Activated CD4-positive, alpha-beta T cell treated with anti-CD3 and anti-CD28 coated beads, Interleukin-2, amount 50 U/mL, for 1 hour (primary cell): ENCODE measurements around the gene PRKCA.

Experiments used
- DNase-seq: peaks from one replicate; pipeline ENCODE4 v3.0.0-alpha.2; 2020

PRKCA gene

GRCh38 chr17:66417300-66417719 lies 114.9 kb downstream of the PRKCA start:
- no peak for DNase-seq

GRCh38 chr17:66420961-66421371 lies 118.6 kb downstream of the PRKCA start:
- DNase-seq, result no peak

GRCh38 chr17:66422186-66422585 lies 119.8 kb downstream of the PRKCA start:
- DNase-seq, result no peak

- DNase-seq, result no peak
These were observed 120.9 kb downstream of the PRKCA start for GRCh38 chr17:66423056-66423955.

GRCh38 chr17:66425756-66426396 lies 123.5 kb downstream of the PRKCA start:
- no peak for DNase-seq

- DNase-seq, result peak; percentile 22
These were observed 124.1 kb downstream of the PRKCA start for GRCh38 chr17:66426397-66427033.

GRCh38 chr17:66427134-66427533 lies 124.7 kb downstream of the PRKCA start:
- DNase-seq, result no peak

GRCh38 chr17:66429680-66430079 lies 127.3 kb downstream of the PRKCA start:
- no peak for DNase-seq

- DNase-seq, result no peak
These were observed 128.7 kb downstream of the PRKCA start for GRCh38 chr17:66430846-66431795.

- DNase-seq, result no peak
These were observed 129.5 kb downstream of the PRKCA start for GRCh38 chr17:66431910-66432309.

- no peak for DNase-seq
These were observed 130.1 kb downstream of the PRKCA start for GRCh38 chr17:66432411-66432957.

GRCh38 chr17:66432996-66433551 lies 130.7 kb downstream of the PRKCA start:
- DNase-seq, result no peak

GRCh38 chr17:66435182-66435581 lies 132.8 kb downstream of the PRKCA start:
- DNase-seq, result no peak

- no peak for DNase-seq
These were observed 134.2 kb downstream of the PRKCA start for GRCh38 chr17:66436631-66437030.

- no peak for DNase-seq
These were observed 135.1 kb downstream of the PRKCA start for GRCh38 chr17:66437476-66438026.

- DNase-seq, result no peak
These were observed 135.7 kb downstream of the PRKCA start for GRCh38 chr17:66438101-66438500.

GRCh38 chr17:66441101-66441661 lies 138.8 kb downstream of the PRKCA start:
- no peak for DNase-seq

GRCh38 chr17:66443166-66443565 lies 140.8 kb downstream of the PRKCA start:
- DNase-seq, result no peak

GRCh38 chr17:66443606-66444005 lies 141.2 kb downstream of the PRKCA start:
- no peak for DNase-seq

GRCh38 chr17:66444031-66444430 lies 141.6 kb downstream of the PRKCA start:
- DNase-seq, result no peak

GRCh38 chr17:66445229-66445628 lies 142.8 kb downstream of the PRKCA start:
- no peak for DNase-seq
